ENCODE results near the gene PRR7. TPM values are rescaled to one million over a fixed set of nuclear protein-coding genes. Genes with fewer than 3 reads are reported as not detected.

The PRR7 gene
- total and polyA plus RNA-seq, 2 of the 13 experiments (the other 11 are each of a cell fraction or from before 2014, with no cell fraction given): 4.8 to 5.0 TPM

DNA sequence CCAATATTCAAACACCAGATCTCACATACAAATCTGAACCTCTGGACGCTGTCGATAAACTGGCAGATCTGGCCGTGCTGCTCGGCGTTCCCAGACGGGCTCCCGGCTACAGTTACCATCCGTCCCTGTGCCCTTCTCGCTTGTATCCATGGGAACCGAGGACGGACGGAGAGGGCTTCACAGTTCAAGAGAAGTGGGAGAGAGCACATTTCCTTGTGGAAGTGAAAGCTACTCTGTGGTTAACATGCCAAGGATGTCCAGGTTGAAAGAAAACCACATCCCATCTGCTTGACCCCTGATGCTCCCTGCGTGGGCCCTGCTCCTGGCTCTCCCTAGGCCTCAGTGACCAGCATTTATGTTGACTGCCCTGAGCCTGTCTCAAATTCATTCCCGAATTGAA is 33.2 kb downstream of the PRR7 start:
- Histone ChIP-seq H4K20me1 (ENCODE audit: insufficient read depth, low read length) (no peaks in the 10 kb centered on the region), H2AFZ (ENCODE audit: low read length) (no peak overlapping the region), H3K36me3 (replicated peaks in 1 of 2; ENCODE audit: control insufficient read depth in 1 of 2, insufficient read depth in 2 of 2, low read length in 2 of 2) (no peaks in the 10 kb centered on the region), H3K27ac (ENCODE audit: extremely low read length, insufficient read depth, low read length) (no peak overlapping the region), H3K4me3 (replicated peaks in 1 of 3; ENCODE audit: insufficient read depth in 1 of 3, low read depth in 2 of 3, low read length in 3 of 3) (no peak overlapping the region), H3K4me2 (ENCODE audit: low read depth, low read length) (no peak overlapping the region), H3K27me3 (ENCODE audit: control insufficient read depth in 1 of 2, insufficient read depth in 2 of 2, low read length in 2 of 2) (no peaks in the 10 kb centered on the region), H3K79me2 (ENCODE audit: insufficient read depth, low read length) (no peaks in the 10 kb centered on the region), H3K4me1 (ENCODE audit: insufficient read depth, low read length) (peaks cover 47% of the 10 kb centered on the region), H3K9me3 (ENCODE audit: low read length) (no peaks in the 10 kb centered on the region), H3K9ac (ENCODE audit: insufficient read depth, low read depth, low read length) (no peak overlapping the region)
- WGBS (ENCODE audit: low lambda C conversion rate): 80% methylated on average over 14 of the region's 14 CpGs
- TF ChIP-seq, protein P1, sequence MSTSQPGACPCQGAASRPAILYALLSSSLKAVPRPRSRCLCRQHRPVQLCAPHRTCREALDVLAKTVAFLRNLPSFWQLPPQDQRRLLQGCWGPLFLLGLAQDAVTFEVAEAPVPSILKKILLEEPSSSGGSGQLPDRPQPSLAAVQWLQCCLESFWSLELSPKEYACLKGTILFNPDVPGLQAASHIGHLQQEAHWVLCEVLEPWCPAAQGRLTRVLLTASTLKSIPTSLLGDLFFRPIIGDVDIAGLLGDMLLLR (CRISPR knock-in tag; IDR thresholded peaks at IDR 0.05): no peak
- TF ChIP-seq KAT8 (CRISPR knock-in tag; IDR thresholded peaks at IDR 0.05) (no peak), RERE (CRISPR knock-in tag; IDR thresholded peaks at IDR 0.05; ENCODE audit: low read depth) (no peak), ZNF563 (CRISPR knock-in tag; IDR thresholded peaks at IDR 0.05) (no peak), DDIT3 (CRISPR knock-in tag; IDR thresholded peaks at IDR 0.05) (no peak), ZNF382 (CRISPR knock-in tag; IDR thresholded peaks at IDR 0.05; ENCODE audit: borderline replicate concordance) (no peak)
- ChIA-PET CTCF (ENCODE audit: low intra/inter-chr PET ratio, low total read pairs) (no interaction called here), POLR2A (interaction anchor here (4.9 kb wide), 1 partner anchor 17 kb away, joined by 42 read pairs; the partner anchor contains the start of gene PDLIM7)
- BruUV-seq (replicated peaks): no TSS peak
- no peak for ATAC-seq
- DNase-seq (ENCODE audit: low spot score): no peak
- intact Hi-C loops (cut with micrococcal nuclease; ENCODE audit: unreplicated experiment): no loop called here
- FAIRE-seq: no peak
- in situ Hi-C loops (cut with HindIII; ENCODE audit: extremely low pct_ligation_motif_present, low pct_unique_long_range_greater_than_20kb): no loop called here

All from HepG2 (cell line).